NCI-H524 treated with DMSO at 0.1 percent for 48 hours (cell line): Measurements from ENCODE around the gene RNF168.
"Not testable (repeated sequence)": the region's sequence is repeated elsewhere in the genome, so short reads cannot be mapped to it uniquely, and the experiment has no call there.

ENCODE experiments used
- DNase-seq: peaks from one replicate; lab custom pipeline; 2025; lab: John Stamatoyannopoulos, UW

The RNF168 gene

GRCh38 chr3:196503196-196504076 is at the start of gene RNF168:
TSS of gene RNF168 (minus strand) at chr3:196503768. CDS start at chr3:196503173, 595 bp downstream.
- DNase-seq = peak; percentile 93

- DNase-seq = no peak
These were observed 48.7 kb upstream of the RNF168 start for GRCh38 chr3:196552253-196552652.

- not testable (repeated sequence) for DNase-seq
These were observed 46.6 kb upstream of the RNF168 start for GRCh38 chr3:196550172-196550571.

GRCh38 chr3:196549312-196549711 is 45.7 kb upstream of the RNF168 start:
- DNase-seq = not testable (repeated sequence)

GRCh38 chr3:196547067-196547466 is 43.5 kb upstream of the RNF168 start:
- DNase-seq = no peak

GRCh38 chr3:196546537-196546936 is 43.0 kb upstream of the RNF168 start:
- DNase-seq = no peak

GRCh38 chr3:196544491-196544992 is 41.0 kb upstream of the RNF168 start:
- DNase-seq = no peak

GRCh38 chr3:196541684-196542445 is 38.3 kb upstream of the RNF168 start:
- no peak for DNase-seq

- no peak for DNase-seq
These were observed 33.9 kb upstream of the RNF168 start for GRCh38 chr3:196537319-196537984.

- no peak for DNase-seq
These were observed 29.7 kb upstream of the RNF168 start for GRCh38 chr3:196533260-196533681.

GRCh38 chr3:196531418-196531817 is 27.9 kb upstream of the RNF168 start:
- DNase-seq = no peak

- no peak for DNase-seq
These were observed 25.2 kb upstream of the RNF168 start for GRCh38 chr3:196528639-196529233.

- no peak for DNase-seq
These were observed 21.6 kb upstream of the RNF168 start for GRCh38 chr3:196525141-196525540.

GRCh38 chr3:196524527-196524926 is 21.0 kb upstream of the RNF168 start:
- peak; percentile 50 for DNase-seq

GRCh38 chr3:196523841-196524240 is 20.3 kb upstream of the RNF168 start:
- no peak for DNase-seq

GRCh38 chr3:196521291-196521690 is 17.7 kb upstream of the RNF168 start:
- DNase-seq = not testable (repeated sequence)

- no peak for DNase-seq
These were observed 16.1 kb upstream of the RNF168 start for GRCh38 chr3:196519718-196520082.

- DNase-seq = no peak
These were observed 15.6 kb upstream of the RNF168 start for GRCh38 chr3:196518966-196519717.

- DNase-seq = no peak
These were observed 14.4 kb upstream of the RNF168 start for GRCh38 chr3:196517919-196518318.

GRCh38 chr3:196517162-196517800 is 13.7 kb upstream of the RNF168 start:
- no peak for DNase-seq
